H1 (cell line): Measurements from ENCODE around the gene S100A4. TPM values are rescaled to one million over a fixed set of nuclear protein-coding genes. Genes with fewer than 3 reads are reported as not detected.

Experiments
- CTCF ChIA-PET: fragments of 300-600 bp; sonication (Branson Sonifier 250); formaldehyde crosslinking; loops from one replicate; lab custom pipeline; 2021; ENCODE audit not compliant: partially characterized antibody; lab: Charles Lee
- POLR2A ChIA-PET: fragments of 300-600 bp; sonication (Branson Sonifier 250); formaldehyde crosslinking; loops from one replicate; lab custom pipeline; 2021; ENCODE audit warnings: inconsistent platforms; ENCODE audit not compliant: partially characterized antibody; lab: Charles Lee
- DNase-seq, 2 experiments: peaks; one replicate each; pipeline versions ENCODE4 v3.0.0 to v3.0.0-alpha.2; 2010 to 2022; ENCODE audit warnings: low spot score in 2 of 2, low read depth in 1 of 2, mixed read lengths in 1 of 2
- FAIRE-seq: peaks from 2 replicates; lab custom pipeline; 2011; peaks lifted over from hg19 to GRCh38; lab: Jason Lieb, UNC
- H2AFZ ChIP-seq: 2 replicates; pipeline ENCODE4 v1.8.1; 2012; ENCODE audit warnings: low read length, inconsistent platforms
- H2AK5ac ChIP-seq: 2 replicates; pipeline ENCODE4 v1.6.1; 2013; ENCODE audit warnings: low read depth, low read length
- H2BK120ac ChIP-seq: replicated peaks from 2 replicates; pipeline ENCODE3; 2013; ENCODE audit warnings: low read depth, low read length, inconsistent platforms
- H2BK12ac ChIP-seq: 2 replicates; pipeline ENCODE4 v1.6.1; 2013; ENCODE audit warnings: low read depth, low read length
- H2BK15ac ChIP-seq: 2 replicates; pipeline ENCODE4 v1.6.1; 2013; ENCODE audit warnings: low read length
- H2BK20ac ChIP-seq: 2 replicates; pipeline ENCODE4 v1.6.1; 2013; ENCODE audit warnings: low read length
- H2BK5ac ChIP-seq: 2 replicates; pipeline ENCODE4 v1.6.1; 2013; ENCODE audit warnings: low read depth, low read length
- H3K14ac ChIP-seq: 2 replicates; pipeline ENCODE4 v1.6.1; 2013; ENCODE audit warnings: inconsistent platforms; ENCODE audit not compliant: insufficient read length
- H3K18ac ChIP-seq: 2 replicates; pipeline ENCODE4 v1.6.1; 2013; ENCODE audit warnings: low read length; ENCODE audit errors: extremely low read depth
- H3K23ac ChIP-seq: 2 replicates; pipeline ENCODE4 v1.6.1; 2013; ENCODE audit warnings: inconsistent platforms; ENCODE audit not compliant: insufficient read length
- H3K23me2 ChIP-seq: 2 replicates; pipeline ENCODE4 v1.6.1; 2013; ENCODE audit warnings: low read depth, low read length
- H3K27ac ChIP-seq: 2 replicates; pipeline ENCODE4 v1.6.1; 2011; ENCODE audit warnings: low read depth, low read length, inconsistent platforms
- H3K27me3 ChIP-seq, 4 experiments: replicated peaks in 1 of 4; 1 replicate in 1 of 4; 2 replicates in 3 of 4; pipeline versions ENCODE4 v1.6.1 to v1.8.1; 2011 to 2013; ENCODE audit warnings: low read length in 3 of 4, mild to moderate bottlenecking in 3 of 4, inconsistent platforms in 2 of 4, mixed read lengths in 2 of 4, moderate library complexity in 1 of 4; ENCODE audit not compliant: control insufficient read depth in 3 of 4, insufficient read depth in 3 of 4; ENCODE audit errors: extremely low read depth in 1 of 4
- H3K36me3 ChIP-seq, 4 experiments: 2 replicates each; pipeline versions ENCODE4 v1.6.1 to v1.8.1; 2011 to 2013; ENCODE audit warnings: mild to moderate bottlenecking in 4 of 4, low read length in 3 of 4, moderate library complexity in 2 of 4, control low read depth in 1 of 4, inconsistent platforms in 1 of 4; ENCODE audit not compliant: insufficient read depth in 4 of 4, control insufficient read depth in 2 of 4
- H3K4ac ChIP-seq: replicated peaks from 2 replicates; pipeline ENCODE3; 2013; ENCODE audit warnings: low read length, low read depth, mixed read lengths, inconsistent platforms; ENCODE audit not compliant: insufficient read length
- H3K4me1 ChIP-seq, 4 experiments: replicated peaks in 1 of 4; 1 replicate in 1 of 4; 2 replicates in 3 of 4; pipeline versions ENCODE4 v1.6.1 to v1.8.1; 2011 to 2013; ENCODE audit warnings: low read length in 3 of 4, inconsistent platforms in 2 of 4, mixed read lengths in 1 of 4; ENCODE audit not compliant: insufficient read depth in 4 of 4, control insufficient read depth in 3 of 4
- H3K4me2 ChIP-seq, 2 experiments: 2 replicates each; pipeline versions ENCODE4 v1.6.1 to v1.8.1; 2011 to 2013; ENCODE audit warnings: low read depth in 2 of 2, low read length in 2 of 2, control low read depth in 1 of 2, inconsistent platforms in 1 of 2, mild to moderate bottlenecking in 1 of 2; ENCODE audit not compliant: insufficient read depth in 1 of 2
- H3K4me3 ChIP-seq, 4 experiments: fragments of 200-600, 300-600 bp in 1 of 4; sonication (generic), shearing (Covaris generic), sonication (Bioruptor Twin) in 1 of 4; 2 replicates each; pipeline versions ENCODE4 v1.5.1 to v1.8.1; 2011 to 2016; ENCODE audit warnings: low read length in 4 of 4, low read depth in 3 of 4, control low read depth in 2 of 4, inconsistent platforms in 2 of 4, mild to moderate bottlenecking in 2 of 4, mixed read lengths in 1 of 4, moderate library complexity in 1 of 4; ENCODE audit not compliant: insufficient read depth in 2 of 4; ENCODE audit errors: extremely low read depth in 1 of 4
- H3K56ac ChIP-seq: replicated peaks from 2 replicates; pipeline ENCODE3; 2013; ENCODE audit warnings: low read depth, mild to moderate bottlenecking, mixed read lengths, low read length, inconsistent platforms; ENCODE audit not compliant: insufficient read length
- H3K79me1 ChIP-seq: 2 replicates; pipeline ENCODE4 v1.6.1; 2013; ENCODE audit warnings: low read depth, low read length, control low read depth
- H3K79me2 ChIP-seq, 2 experiments: 2 replicates each; pipeline versions ENCODE4 v1.6.1 to v1.8.1; 2012 to 2013; ENCODE audit warnings: low read length in 2 of 2, mild to moderate bottlenecking in 2 of 2, inconsistent platforms in 1 of 2; ENCODE audit not compliant: insufficient read depth in 2 of 2, control insufficient read depth in 1 of 2
- H3K9ac ChIP-seq, 4 experiments: replicated peaks in 1 of 4; 1 replicate in 1 of 4; 2 replicates in 3 of 4; pipeline versions ENCODE4 v1.6.1 to v1.8.1; 2011 to 2013; ENCODE audit warnings: low read depth in 3 of 4, low read length in 3 of 4, control low read depth in 2 of 4, mild to moderate bottlenecking in 2 of 4, moderate library complexity in 2 of 4, inconsistent platforms in 1 of 4; ENCODE audit errors: extremely low read depth in 1 of 4
- H3K9me3 ChIP-seq, 2 experiments: 2 replicates each; pipeline versions ENCODE4 v1.6.1 to v1.8.1; 2012 to 2013; ENCODE audit warnings: mild to moderate bottlenecking in 2 of 2, moderate library complexity in 2 of 2, control low read depth in 1 of 2, inconsistent platforms in 1 of 2, low read depth in 1 of 2, low read length in 1 of 2, mixed read lengths in 1 of 2; ENCODE audit not compliant: insufficient read depth in 2 of 2
- H4K20me1 ChIP-seq, 2 experiments: replicated peaks in 1 of 2; 2 replicates each; pipeline versions ENCODE3 to v1.8.1; 2011 to 2013; ENCODE audit warnings: inconsistent platforms in 2 of 2, low read length in 2 of 2, mild to moderate bottlenecking in 1 of 2; ENCODE audit not compliant: insufficient read depth in 2 of 2, control insufficient read depth in 1 of 2
- H4K5ac ChIP-seq: 2 replicates; pipeline ENCODE4 v1.6.1; 2013; ENCODE audit warnings: low read length, low read depth, mixed read lengths, inconsistent platforms; ENCODE audit not compliant: insufficient read length
- H4K8ac ChIP-seq: 2 replicates; pipeline ENCODE4 v1.8.0; 2013; ENCODE audit warnings: mild to moderate bottlenecking, moderate library complexity, low read length, inconsistent platforms; ENCODE audit not compliant: insufficient read depth; ENCODE audit errors: extremely low read depth
- H4K91ac ChIP-seq: replicated peaks from 2 replicates; pipeline ENCODE3; 2013; ENCODE audit warnings: low read length, mixed read lengths, inconsistent platforms; ENCODE audit not compliant: insufficient read length
- CBX5 ChIP-seq: fragments of 300-800, 300-1000 bp; sonication (generic); IDR thresholded peaks from 2 replicates; pipeline ENCODE4 v1.7.1; 2016; ENCODE audit warnings: antibody characterized with exemption, low read length, low read depth
- KDM4A ChIP-seq: IDR thresholded peaks from one replicate; pipeline ENCODE4 v1.7.1; 2012; ENCODE audit warnings: low read depth, mild to moderate bottlenecking, moderate library complexity, low read length, inconsistent platforms; ENCODE audit not compliant: severe bottlenecking
- SP2 ChIP-seq: IDR thresholded peaks from 2 replicates; pipeline ENCODE4 v1.6.1; 2012; ENCODE audit warnings: mild to moderate bottlenecking, low read length, inconsistent platforms
- WGBS, 2 experiments: shearing (Covaris generic) in 1 of 2; methylation state at CpG; one replicate each; pipeline versions ENCODE4 v1.1.6 to v1.1.7; 2013 to 2015; ENCODE audit warnings: low lambda C conversion rate in 2 of 2, mixed read lengths in 2 of 2, inconsistent platforms in 1 of 2, low coverage in 1 of 2, missing lambda C conversion rate in 1 of 2; ENCODE audit not compliant: insufficient replicate concordance in 2 of 2, insufficient coverage in 1 of 2, insufficient read length in 1 of 2; ENCODE audit errors: extremely low coverage in 1 of 2, missing lambda C conversion rate in 1 of 2; 5-methylcytosine and 5-hydroxymethylcytosine counted together
- polyA plus RNA-seq, 7 experiments: library from polyadenylated mRNA; depleted of rRNA in 3 of 7; stranded (reverse) in 5 of 7; unstranded in 2 of 7; fragments of >200 nt in 5 of 7; fragments of 200-250 nt in 2 of 7; gene quantifications; 1 replicate in 5 of 7; 2 replicates in 1 of 7; 4 replicates in 1 of 7; pipeline versions ENCODE4 v1.2.1 to v1.2.3, GENCODE V29; 2011 to 2013; ENCODE audit warnings: missing spikeins in 2 of 7, mixed read lengths in 2 of 7
- total RNA-seq: library from RNA; stranded (reverse); fragmentation: NEBNext Ultra II Directional; extraction: Animal tissue kit (Norgen Biotek cat#: 25700); gene quantifications from 2 replicates; pipeline ENCODE4 v1.2.1, GENCODE V29; 2021

The S100A4 gene
- total and polyA plus RNA-seq, 2 of the 8 experiments (the other 6 are each of a cell fraction or from before 2014, with no cell fraction given): 36.3 to 85.4 TPM

DNA sequence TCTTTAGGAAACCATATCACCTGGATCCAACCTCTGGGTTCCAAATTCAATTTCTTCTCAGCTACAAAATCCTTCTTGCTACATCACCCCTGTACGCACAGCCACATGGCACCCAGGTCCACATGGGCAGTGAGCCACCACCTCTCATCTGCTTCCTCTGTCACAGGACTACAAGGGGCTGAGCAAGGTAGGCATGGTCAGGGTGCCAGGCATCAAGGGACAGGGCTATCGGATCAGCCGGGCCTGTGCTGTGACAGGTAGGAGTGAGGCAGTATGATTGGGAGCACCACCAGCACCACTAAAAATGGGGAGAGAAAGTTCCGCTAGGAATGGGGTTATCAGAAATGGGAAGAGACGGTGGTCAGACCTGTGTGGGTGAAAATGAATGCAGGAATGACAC lies 39.2 kb downstream of the S100A4 start:
- ChIA-PET CTCF (interaction anchor here (0.8 to 4.0 kb wide), 7 partner anchors 10 to 153 kb away, joined by 3 to 28 read pairs (median 4); no protein-coding TSS in a partner anchor), POLR2A (no interaction called here)
- Histone ChIP-seq H3K27ac (no peak overlapping the region), H3K36me3 (no peaks in the 10 kb centered on the region), H3K14ac (no peak overlapping the region), H3K4me1 (peaks cover 0 to 2% (median 0%) of the 10 kb centered on the region in 4 experiments; a peak in 3 of 7 replicates), H4K8ac (no peak overlapping the region), H3K4me3 (no peak overlapping the region), H2AK5ac (no peak overlapping the region), H3K79me2 (no peaks in the 10 kb centered on the region), H2AFZ (no peak overlapping the region), H2BK5ac (no peak overlapping the region), H2BK120ac (no peak overlapping the region), H2BK15ac (no peak overlapping the region), H3K4me2 (no peak overlapping the region), H3K23ac (no peak overlapping the region), H3K18ac (no peak overlapping the region), H3K4ac (no peak overlapping the region), H3K9ac (no peak overlapping the region), H4K91ac (no peak overlapping the region), H3K9me3 (no peaks in the 10 kb centered on the region), H3K79me1 (no peaks in the 10 kb centered on the region), H3K23me2 (no peaks in the 10 kb centered on the region), H4K20me1 (no peaks in the 10 kb centered on the region), H3K27me3 (no peaks in the 10 kb centered on the region; a peak in 2 of 7 replicates), H3K56ac (no peak overlapping the region), H4K5ac (no peak overlapping the region), H2BK20ac (no peak overlapping the region), H2BK12ac (no peak overlapping the region)
- WGBS, 2 experiments: 88% methylated on average over 5 of the region's 5 CpGs; no CpG with 5 or more reads in 1 of the 2 experiments
- DNase-seq (no peak), FAIRE-seq (no peak)
- TF ChIP-seq KDM4A: no peak
- TF ChIP-seq SP2: no peak
- no peak for TF ChIP-seq CBX5
